Endothelial cell of umbilical vein (primary cell): ENCODE data around the gene CTSH. TPM values are rescaled to one million over a fixed set of nuclear protein-coding genes. Genes with fewer than 3 reads are reported as not detected.

Experiments
- BruUV-seq: library from RNA; stranded (reverse); fragments of 400-500 nt; replicated peaks from 2 replicates; lab custom pipeline; 2021; lab: Mats Ljungman, UMichigan
- CTCF ChIA-PET: fragments of 300-600, 350-600 bp; sonication (Branson Sonifier 250); formaldehyde crosslinking; loops from one replicate; lab custom pipeline; 2021; ENCODE audit warnings: antibody characterized with exemption, inconsistent platforms; lab: Charles Lee
- POLR2A ChIA-PET: fragments of 300-600, 350-600 bp; sonication (Branson Sonifier 250); formaldehyde crosslinking; loops from one replicate; lab custom pipeline; 2021; ENCODE audit warnings: antibody characterized with exemption, inconsistent platforms; lab: Charles Lee
- DNase-seq: peaks from one replicate; pipeline ENCODE4 v3.0.0-alpha.2; 2011; ENCODE audit warnings: low read depth, low spot score
- FAIRE-seq: peaks from 2 replicates; lab custom pipeline; 2011; peaks lifted over from hg19 to GRCh38; lab: Jason Lieb, UNC
- H2AFZ ChIP-seq: 2 replicates; pipeline ENCODE4 v1.6.0; 2012; ENCODE audit warnings: low read depth, low read length, control low read depth, inconsistent platforms
- H3K27ac ChIP-seq: 2 replicates; pipeline ENCODE4 v1.5.1; 2011; ENCODE audit warnings: low read depth, mild to moderate bottlenecking, control low read depth, low read length, moderate library complexity; ENCODE audit not compliant: insufficient read depth
- H3K27me3 ChIP-seq, 2 experiments: 2 replicates each; pipeline versions ENCODE4 v1.6.0 to v1.6.1; 2011; ENCODE audit warnings: low read length in 2 of 2, mixed read lengths in 1 of 2; ENCODE audit not compliant: control insufficient read depth in 2 of 2, insufficient read depth in 2 of 2
- H3K36me3 ChIP-seq, 2 experiments: 2 replicates in 1 of 2; 3 replicates in 1 of 2; pipeline ENCODE4 v1.5.1; 2011; ENCODE audit warnings: low read length in 2 of 2, mild to moderate bottlenecking in 1 of 2, moderate library complexity in 1 of 2; ENCODE audit not compliant: control insufficient read depth in 2 of 2, insufficient read depth in 2 of 2; ENCODE audit errors: extremely low read depth in 1 of 2
- H3K4me1 ChIP-seq: 3 replicates; pipeline ENCODE4 v1.5.1; 2011; ENCODE audit warnings: mild to moderate bottlenecking, low read length; ENCODE audit not compliant: control insufficient read depth, insufficient read depth; ENCODE audit errors: extremely low read depth
- H3K4me2 ChIP-seq: 2 replicates; pipeline ENCODE4 v1.6.1; 2011; ENCODE audit warnings: low read length, control low read depth, mixed read lengths; ENCODE audit not compliant: insufficient read depth
- H3K4me3 ChIP-seq, 3 experiments: fragments of 200-600 bp in 1 of 3; sonication (generic), shearing (Covaris generic) in 1 of 3; replicated peaks in 1 of 3; 2 replicates each; pipeline ENCODE4 v1.5.1; 2011 to 2016; ENCODE audit warnings: control low read depth in 3 of 3, low read length in 3 of 3, mild to moderate bottlenecking in 2 of 3, inconsistent platforms in 1 of 3, low read depth in 1 of 3, moderate library complexity in 1 of 3; ENCODE audit not compliant: insufficient read depth in 1 of 3
- H3K79me2 ChIP-seq: 2 replicates; pipeline ENCODE4 v1.6.0; 2012; ENCODE audit warnings: low read length, inconsistent platforms; ENCODE audit not compliant: control insufficient read depth, insufficient read depth
- H3K9ac ChIP-seq: replicated peaks from 2 replicates; pipeline ENCODE3; 2011; ENCODE audit warnings: low read length, control low read depth; ENCODE audit not compliant: insufficient read depth; ENCODE audit errors: extremely low read depth
- H3K9me1 ChIP-seq: replicated peaks from 3 replicates; pipeline ENCODE4 v1.6.0; 2011; ENCODE audit warnings: mild to moderate bottlenecking, low read length; ENCODE audit not compliant: control insufficient read depth, insufficient read depth; ENCODE audit errors: extremely low read depth
- H3K9me3 ChIP-seq: replicated peaks from 2 replicates; pipeline ENCODE4 v1.5.1; 2012; ENCODE audit warnings: low read length, inconsistent platforms; ENCODE audit not compliant: control insufficient read depth, insufficient read depth
- H4K20me1 ChIP-seq: replicated peaks from 2 replicates; pipeline ENCODE3; 2011; ENCODE audit warnings: mild to moderate bottlenecking, low read length; ENCODE audit not compliant: control insufficient read depth, insufficient read depth; ENCODE audit errors: extremely low read depth
- EZH2 ChIP-seq: IDR thresholded peaks from 2 replicates; pipeline ENCODE4 v1.6.1; 2012; ENCODE audit warnings: borderline replicate concordance, low read depth, mild to moderate bottlenecking, moderate library complexity, low read length, inconsistent platforms; ENCODE audit not compliant: severe bottlenecking
- FOS ChIP-seq: IDR thresholded peaks from 2 replicates; pipeline ENCODE4 v1.6.1; 2011; ENCODE audit warnings: mild to moderate bottlenecking, low read length, moderate library complexity, borderline replicate concordance; ENCODE audit not compliant: insufficient read depth
- GATA2 ChIP-seq: IDR thresholded peaks from 2 replicates; pipeline ENCODE4 v1.7.0; 2011; ENCODE audit warnings: low read depth, mild to moderate bottlenecking, moderate library complexity, mixed read lengths, low read length; ENCODE audit not compliant: insufficient read length, insufficient read depth
- JUN ChIP-seq: IDR thresholded peaks from 2 replicates; pipeline ENCODE4 v1.6.1; 2011; ENCODE audit warnings: borderline replicate concordance, low read depth; ENCODE audit not compliant: insufficient read length, insufficient read depth
- MYC ChIP-seq: IDR thresholded peaks from one replicate; pipeline ENCODE4 v1.6.1; 2011; ENCODE audit warnings: mild to moderate bottlenecking, low read depth, low read length
- POLR2A ChIP-seq: IDR thresholded peaks from 2 replicates; pipeline ENCODE4 v1.6.1; 2012; ENCODE audit warnings: low read depth, mild to moderate bottlenecking, control low read depth, low read length
- dilution Hi-C: fragments of 300-500 bp; cut with MboI; formaldehyde crosslinking; loops from one replicate; pipeline ENCODE4 v1.15.0; 2019; ENCODE audit warnings: low sequenced_read_pairs; ENCODE audit not compliant: extremely low pct_ligation_motif_present
- intact Hi-C: fragments of 100-400 bp; cut with micrococcal nuclease; formaldehyde crosslinking; loops from one replicate; pipeline ENCODE4 v1.10.0; 2022
- polyA plus RNA-seq, 4 experiments: library from polyadenylated mRNA; depleted of rRNA in 3 of 4; stranded (reverse) in 3 of 4; unstranded in 1 of 4; fragments of >200 nt; gene quantifications; 2 replicates each; pipeline versions ENCODE4 v1.2.1 to v1.2.3, GENCODE V29; 2011 to 2012; ENCODE audit warnings: missing spikeins in 1 of 4
- total RNA-seq: library from RNA; stranded (reverse); gene quantifications from 2 replicates; pipeline ENCODE4 v1.2.3, GENCODE V29; 2021
- TF ChIP-seq, protein P1 (sequence below): IDR thresholded peaks from 2 replicates; pipeline ENCODE4 v1.6.1; 2011; ENCODE audit not compliant: insufficient read depth, insufficient read length
- TF ChIP-seq, protein P2 (sequence below), 2 donors: IDR thresholded peaks; 1 replicate in 1 of 2; 2 replicates in 1 of 2; pipeline ENCODE4 v1.5.1; 2011; ENCODE audit warnings: low read length in 2 of 2, mild to moderate bottlenecking in 2 of 2, moderate library complexity in 2 of 2, control low read depth in 1 of 2, inconsistent platforms in 1 of 2, low read depth in 1 of 2; ENCODE audit not compliant: insufficient read depth in 1 of 2; ENCODE audit errors: extremely low read depth in 1 of 2

CTSH gene
- total and polyA plus RNA-seq, 2 donors (not counting 3 experiments of a cell fraction or from before 2014, with no cell fraction given) = 7.0 to 7.4 TPM

GRCh38 chr15:78909791-78910228 lies 35.0 kb downstream of the CTSH start:
- dilution Hi-C loops = no loop called here
- H2AFZ ChIP-seq = no peak overlapping the region
- no peak overlapping the region for H3K27ac ChIP-seq
- no peaks in the 10 kb centered on the region for H3K27me3 ChIP-seq
- ChIA-PET CTCF (interaction anchor here (0.9 to 7.4 kb wide), 8 partner anchors 10 to 274 kb away, joined by 3 to 109 read pairs (median 10); no protein-coding TSS in a partner anchor), POLR2A (no interaction called here)
- peak; percentile 52 for DNase-seq
- peaks cover 8% of the 10 kb centered on the region for H3K79me2 ChIP-seq
- TF ChIP-seq GATA2 (no peak), POLR2A (no peak), EZH2 (no peak), FOS (no peak), MYC (no peak), JUN (no peak)
- TF ChIP-seq, protein P1, sequence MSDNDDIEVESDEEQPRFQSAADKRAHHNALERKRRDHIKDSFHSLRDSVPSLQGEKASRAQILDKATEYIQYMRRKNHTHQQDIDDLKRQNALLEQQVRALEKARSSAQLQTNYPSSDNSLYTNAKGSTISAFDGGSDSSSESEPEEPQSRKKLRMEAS = no peak
- TF ChIP-seq, protein P2, sequence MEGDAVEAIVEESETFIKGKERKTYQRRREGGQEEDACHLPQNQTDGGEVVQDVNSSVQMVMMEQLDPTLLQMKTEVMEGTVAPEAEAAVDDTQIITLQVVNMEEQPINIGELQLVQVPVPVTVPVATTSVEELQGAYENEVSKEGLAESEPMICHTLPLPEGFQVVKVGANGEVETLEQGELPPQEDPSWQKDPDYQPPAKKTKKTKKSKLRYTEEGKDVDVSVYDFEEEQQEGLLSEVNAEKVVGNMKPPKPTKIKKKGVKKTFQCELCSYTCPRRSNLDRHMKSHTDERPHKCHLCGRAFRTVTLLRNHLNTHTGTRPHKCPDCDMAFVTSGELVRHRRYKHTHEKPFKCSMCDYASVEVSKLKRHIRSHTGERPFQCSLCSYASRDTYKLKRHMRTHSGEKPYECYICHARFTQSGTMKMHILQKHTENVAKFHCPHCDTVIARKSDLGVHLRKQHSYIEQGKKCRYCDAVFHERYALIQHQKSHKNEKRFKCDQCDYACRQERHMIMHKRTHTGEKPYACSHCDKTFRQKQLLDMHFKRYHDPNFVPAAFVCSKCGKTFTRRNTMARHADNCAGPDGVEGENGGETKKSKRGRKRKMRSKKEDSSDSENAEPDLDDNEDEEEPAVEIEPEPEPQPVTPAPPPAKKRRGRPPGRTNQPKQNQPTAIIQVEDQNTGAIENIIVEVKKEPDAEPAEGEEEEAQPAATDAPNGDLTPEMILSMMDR (IDR thresholded peaks at IDR 0.05; ENCODE audit: extremely low read depth in 1 of 2, insufficient read depth in 1 of 2, low read depth in 1 of 2, low read length in 2 of 2) = peak; percentile 61 to 65
- H4K20me1 ChIP-seq = no peaks in the 10 kb centered on the region
- no TSS peak for BruUV-seq
- H3K4me2 ChIP-seq = no peak overlapping the region
- H3K9ac ChIP-seq = no peak overlapping the region
- no peaks in the 10 kb centered on the region for H3K9me3 ChIP-seq
- peak; percentile 66 for FAIRE-seq
- no peaks in the 10 kb centered on the region for H3K9me1 ChIP-seq
- H3K4me1 ChIP-seq = no peaks in the 10 kb centered on the region
- peaks cover 21 to 55% of the 10 kb centered on the region in 2 experiments for H3K36me3 ChIP-seq
- no peak overlapping the region for H3K4me3 ChIP-seq
- intact Hi-C loops = loop anchor here (1.0 kb wide), 3 partner anchors 69 to 274 kb away; no protein-coding TSS in a partner anchor
